GM13976 (cell line): ENCODE data around the gene ERLIN1.

ENCODE experiments used
- DNase-seq: peaks from one replicate; pipeline ENCODE4 v3.0.0; 2012; ENCODE audit warnings: low spot score
- CTCF ChIP-seq: IDR thresholded peaks from 2 replicates; pipeline ENCODE4 v1.5.1; 2012; ENCODE audit warnings: borderline replicate concordance, mild to moderate bottlenecking; ENCODE audit not compliant: insufficient read depth; ENCODE audit errors: extremely low read depth, missing control alignments, control extremely low read depth
- in situ Hi-C: fragments of 300-500 bp; cut with MboI; formaldehyde crosslinking; loops from one replicate; pipeline ENCODE4 v1.12.0; 2022; ENCODE audit warnings: low sequenced_read_pairs, mixed read lengths, inconsistent platforms; ENCODE audit not compliant: unreplicated experiment

ERLIN1 gene

GRCh38 chr10:100140070-100140469, 45.8 kb downstream of the ERLIN1 start:
- no peak for TF ChIP-seq CTCF
- in situ Hi-C loops: no loop called here
- no peak for DNase-seq

- no peak for TF ChIP-seq CTCF
- in situ Hi-C loops: no loop called here
- DNase-seq: no peak
Measured at GRCh38 chr10:100138921-100139496, 46.8 kb downstream of the ERLIN1 start.

- no peak for DNase-seq
- no peak for TF ChIP-seq CTCF
- in situ Hi-C loops: no loop called here
Measured at GRCh38 chr10:100135486-100135885, 50.3 kb downstream of the ERLIN1 start.

GRCh38 chr10:100133801-100134200, 52.0 kb downstream of the ERLIN1 start:
- no peak for TF ChIP-seq CTCF
- in situ Hi-C loops: no loop called here
- DNase-seq: no peak

GRCh38 chr10:100132427-100132826, 53.4 kb downstream of the ERLIN1 start:
- in situ Hi-C loops: no loop called here
- DNase-seq: no peak
- no peak for TF ChIP-seq CTCF

- TF ChIP-seq CTCF: no peak
- in situ Hi-C loops: no loop called here
- DNase-seq: no peak
Measured at GRCh38 chr10:100131571-100131970, 54.3 kb downstream of the ERLIN1 start.
